K562 (cell line): ENCODE results near the gene VMP1. TPM values are rescaled to one million over a fixed set of nuclear protein-coding genes. Genes with fewer than 3 reads are reported as not detected.

ENCODE experiments used
- ARHGAP35 ChIP-seq: fragments of 450-650 bp; IDR thresholded peaks from 2 replicates; pipeline ENCODE4 v1.6.1; 2018; ENCODE audit not compliant: partially characterized antibody
- BRD9 ChIP-seq: fragments of 450-650 bp; IDR thresholded peaks from 2 replicates; pipeline ENCODE4 v1.6.1; 2018; ENCODE audit warnings: low read depth; ENCODE audit not compliant: partially characterized antibody
- CSDE1 ChIP-seq, 2 experiments: fragments of 450-650 bp; IDR thresholded peaks; 2 replicates each; pipeline ENCODE4 v1.6.1; 2016; ENCODE audit warnings: mild to moderate bottlenecking in 1 of 2
- DMBX1 ChIP-seq: fragments of 250-450 bp; sonication (Bioruptor Pico); IDR thresholded peaks from 2 replicates; pipeline ENCODE4 v1.8.0; 2022; ENCODE audit warnings: inconsistent platforms, mild to moderate bottlenecking, moderate library complexity, borderline replicate concordance
- FOXJ2 ChIP-seq: fragments of 200-800 bp; sonication (Bioruptor generic); IDR thresholded peaks from 2 replicates; pipeline ENCODE4 v1.6.1; 2016; ENCODE audit warnings: missing genetic modification characterization, missing compliant biosample characterization
- JUNB ChIP-seq: fragments of 450-650 bp; formaldehyde crosslinking; conservative IDR thresholded peaks from 2 replicates; pipeline ENCODE4 v1.4.0; 2020; ENCODE audit warnings: mild to moderate bottlenecking
- KLF1 ChIP-seq: fragments of 450-650 bp; IDR thresholded peaks from 2 replicates; pipeline ENCODE4 v1.6.1; 2016; ENCODE audit warnings: missing genetic modification characterization, missing compliant biosample characterization
- MLLT1 ChIP-seq, 2 experiments: fragments of 450-650 bp; IDR thresholded peaks; 2 replicates each; pipeline ENCODE4 v1.6.1; 2016
- NBN ChIP-seq: fragments of 450-650 bp; IDR thresholded peaks from 2 replicates; pipeline ENCODE4 v1.6.1; 2016; ENCODE audit warnings: low read depth, mild to moderate bottlenecking
- NCOA2 ChIP-seq, 2 experiments: fragments of 450-650 bp; IDR thresholded peaks; 2 replicates each; pipeline ENCODE4 v1.6.1; 2018; ENCODE audit warnings: mild to moderate bottlenecking in 2 of 2, moderate library complexity in 1 of 2; ENCODE audit not compliant: partially characterized antibody in 2 of 2
- NFXL1 ChIP-seq: fragments of 450-650 bp; formaldehyde crosslinking; IDR thresholded peaks from 2 replicates; pipeline ENCODE4 v1.4.0; 2021; ENCODE audit warnings: mild to moderate bottlenecking
- PURB ChIP-seq: sonication (generic); formaldehyde crosslinking; IDR thresholded peaks from 2 replicates; pipeline ENCODE4 v1.9.0; 2021; ENCODE audit warnings: low read depth, mild to moderate bottlenecking, missing genetic modification reagents
- RBM34 ChIP-seq: fragments of 200-400 bp; formaldehyde crosslinking; IDR thresholded peaks from 2 replicates; pipeline ENCODE4 v1.6.1; 2018; ENCODE audit warnings: low read length, borderline replicate concordance; ENCODE audit not compliant: insufficient read depth
- RNF219 ChIP-seq: fragments of 250-450 bp; sonication (Bioruptor Pico); IDR thresholded peaks from 2 replicates; pipeline ENCODE4 v1.5.0; 2022; ENCODE audit warnings: mild to moderate bottlenecking
- ZKSCAN3 ChIP-seq: fragments of 250-450 bp; sonication (Bioruptor Pico); IDR thresholded peaks from 2 replicates; pipeline ENCODE4 v1.4.0; 2020
- ZNF384 ChIP-seq: IDR thresholded peaks from 2 replicates; pipeline ENCODE4 v1.6.1; 2012; ENCODE audit warnings: low read depth, low read length, improper control_type of control experiment
- ZNF408 ChIP-seq: fragments of 250-450 bp; sonication (Bioruptor Pico); IDR thresholded peaks from 2 replicates; pipeline ENCODE4 v1.4.0; 2020; ENCODE audit warnings: low read depth, mild to moderate bottlenecking, moderate library complexity
- ZNF431 ChIP-seq: sonication (generic); formaldehyde crosslinking; IDR thresholded peaks from 2 replicates; pipeline ENCODE4 v1.8.0; 2022; ENCODE audit warnings: mild to moderate bottlenecking, missing genetic modification reagents
- ZNF717 ChIP-seq: fragments of 250-450 bp; sonication (Bioruptor Pico); IDR thresholded peaks from 2 replicates; pipeline ENCODE4 v1.5.0; 2021
- ZNF780A ChIP-seq: fragments of 250-450 bp; sonication (Bioruptor Pico); IDR thresholded peaks from 2 replicates; pipeline ENCODE4 v1.5.0; 2021; ENCODE audit warnings: mild to moderate bottlenecking
- polyA plus RNA-seq, 8 experiments: library from polyadenylated mRNA; depleted of rRNA in 4 of 8; stranded (reverse) in 5 of 8; unstranded in 3 of 8; fragments of >200 nt; fragmentation: Nextera tagmentation in 2 of 8; fragmentation: Illumina TruSeq in 1 of 8; extraction: Ambion mirVana in 2 of 8; extraction: Trizol in 1 of 8; gene quantifications; 2 replicates each; pipeline versions ENCODE4 v1.2.1 to v1.2.3, GENCODE V29; 2011 to 2014; ENCODE audit warnings: inconsistent platforms in 1 of 8, missing spikeins in 1 of 8
- total RNA-seq, 7 experiments: library from RNA; depleted of rRNA in 6 of 7; stranded (reverse); fragments of >200 nt in 6 of 7; fragmentation: Illumina TruSeq in 2 of 7; extraction: Trizol in 2 of 7; gene quantifications; 2 replicates each; pipeline versions ENCODE4 v1.2.1 to v1.2.3, GENCODE V29; 2011 to 2021; ENCODE audit warnings: low replicate concordance in 1 of 7
- TF ChIP-seq, protein P1 (sequence below): fragments of 450-650 bp; formaldehyde crosslinking; IDR thresholded peaks from 2 replicates; pipeline ENCODE4 v1.4.0; 2022; ENCODE audit warnings: missing genetic modification characterization
- TF ChIP-seq, protein P2 (sequence below): fragments of 450-650 bp; conservative IDR thresholded peaks from 2 replicates; pipeline ENCODE4 v1.6.1; 2016; ENCODE audit warnings: missing genetic modification characterization, low read depth, mild to moderate bottlenecking, missing compliant biosample characterization, moderate library complexity

Gene VMP1
- total and polyA plus RNA-seq, 9 of the 15 experiments (the other 6 are each of a cell fraction or from before 2014, with no cell fraction given) = 123 to 304 (median 151) TPM

GRCh38 chr17:59786536-59787319 lies 79.3 kb downstream of the VMP1 start (continued):
- TF ChIP-seq NCOA2 (IDR thresholded peaks at IDR 0.05; ENCODE audit: partially characterized antibody in 2 of 2) (no peak), FOXJ2 (tag) (no peak), NFXL1 (no peak), NBN (peak; percentile 94), MLLT1 (IDR thresholded peaks at IDR 0.05) (peak; percentile 16 to 96; a peak in 3 of 4 replicates), JUNB (CRISPR knock-in tag) (peak; percentile 69; the same call in 1 of the 2 replicates), ZNF431 (CRISPR knock-in tag) (no peak), ZNF780A (CRISPR knock-in tag) (no peak), RBM34 (no peak), BRD9 (peak; percentile 94), ZKSCAN3 (CRISPR knock-in tag) (no peak), RNF219 (CRISPR knock-in tag) (no peak), KLF1 (tag) (peak; percentile 88), ZNF717 (CRISPR knock-in tag) (no peak), DMBX1 (peak; percentile 54; the same call in 1 of the 2 replicates), ZNF384 (peak; percentile 44; the same call in 1 of the 2 replicates), ZNF408 (CRISPR knock-in tag) (no peak), ARHGAP35 (no peak), CSDE1 (IDR thresholded peaks at IDR 0.05) (no peak), PURB (CRISPR knock-in tag) (no peak)
- TF ChIP-seq, protein P1, sequence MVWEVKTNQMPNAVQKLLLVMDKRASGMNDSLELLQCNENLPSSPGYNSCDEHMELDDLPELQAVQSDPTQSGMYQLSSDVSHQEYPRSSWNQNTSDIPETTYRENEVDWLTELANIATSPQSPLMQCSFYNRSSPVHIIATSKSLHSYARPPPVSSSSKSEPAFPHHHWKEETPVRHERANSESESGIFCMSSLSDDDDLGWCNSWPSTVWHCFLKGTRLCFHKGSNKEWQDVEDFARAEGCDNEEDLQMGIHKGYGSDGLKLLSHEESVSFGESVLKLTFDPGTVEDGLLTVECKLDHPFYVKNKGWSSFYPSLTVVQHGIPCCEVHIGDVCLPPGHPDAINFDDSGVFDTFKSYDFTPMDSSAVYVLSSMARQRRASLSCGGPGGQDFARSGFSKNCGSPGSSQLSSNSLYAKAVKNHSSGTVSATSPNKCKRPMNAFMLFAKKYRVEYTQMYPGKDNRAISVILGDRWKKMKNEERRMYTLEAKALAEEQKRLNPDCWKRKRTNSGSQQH (CRISPR knock-in tag) = no peak
- TF ChIP-seq, protein P2, sequence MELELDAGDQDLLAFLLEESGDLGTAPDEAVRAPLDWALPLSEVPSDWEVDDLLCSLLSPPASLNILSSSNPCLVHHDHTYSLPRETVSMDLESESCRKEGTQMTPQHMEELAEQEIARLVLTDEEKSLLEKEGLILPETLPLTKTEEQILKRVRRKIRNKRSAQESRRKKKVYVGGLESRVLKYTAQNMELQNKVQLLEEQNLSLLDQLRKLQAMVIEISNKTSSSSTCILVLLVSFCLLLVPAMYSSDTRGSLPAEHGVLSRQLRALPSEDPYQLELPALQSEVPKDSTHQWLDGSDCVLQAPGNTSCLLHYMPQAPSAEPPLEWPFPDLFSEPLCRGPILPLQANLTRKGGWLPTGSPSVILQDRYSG (tag) = no peak
